Measurements from ENCODE around the gene CTNNA2. TPM values are rescaled to one million over a fixed set of nuclear protein-coding genes. Genes with fewer than 3 reads are reported as not detected.

Gene CTNNA2
- total RNA-seq, 1 experiment from 2014 or later, result 0.10 TPM

- DNase-seq (ENCODE audit: low spot score), result no peak
These were observed 1142.4 kb downstream of the CTNNA2 start for GRCh38 chr2:80655265-80655664.

- no peak for DNase-seq (ENCODE audit: low spot score)
These were observed 1157.9 kb downstream of the CTNNA2 start for GRCh38 chr2:80670763-80671162.

GRCh38 chr2:80687524-80687923 lies 1174.7 kb downstream of the CTNNA2 start:
- no peak for DNase-seq (ENCODE audit: low spot score)

DNA sequence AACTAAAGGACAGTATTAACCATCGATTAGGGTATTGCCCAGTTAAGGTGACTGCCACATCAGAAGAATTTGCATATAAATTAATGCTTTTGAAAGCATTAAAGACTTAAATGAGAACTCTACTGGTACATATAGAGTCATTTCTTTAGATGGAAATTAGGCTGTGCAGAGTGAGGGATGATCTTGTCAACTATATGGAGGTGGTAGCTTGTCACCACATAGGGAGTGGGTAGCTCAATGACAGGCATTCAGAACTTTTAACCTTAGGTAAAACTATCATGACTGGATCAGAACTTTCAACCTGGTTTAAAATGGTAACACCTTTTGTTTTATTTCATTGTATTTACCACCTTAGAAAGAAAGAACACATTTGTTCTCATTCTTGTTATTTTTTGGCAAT lies 1176.3 kb downstream of the CTNNA2 start:
- DNase-seq (ENCODE audit: low spot score), result no peak

Small RNA genes lying within 50 kb of the gene (small RNA-seq; reads per million reads assigned to genes)
- gene MIR4264 (not detected), gene MIR8080 (not detected), gene RNU6-561P (not detected)

Data from HT-29 (cell line).